B cell (primary cell): ENCODE results near the gene SGTA. TPM values are rescaled to one million over a fixed set of nuclear protein-coding genes. Genes with fewer than 3 reads are reported as not detected.

ENCODE experiments used
- ATAC-seq: fragments of 200-7000 bp; cut with Tn5 transposase; one replicate; pipeline ENCODE4 v1.10.0; 2021; ENCODE audit warnings: low read depth, mild to moderate bottlenecking, moderate number of reproducible peaks, moderate library complexity
- CTCF ChIA-PET: fragments of 350-600 bp; sonication (Branson Sonifier 250); formaldehyde crosslinking; loops from one replicate; lab custom pipeline; 2021; ENCODE audit warnings: antibody characterized with exemption, inconsistent platforms; lab: Charles Lee
- POLR2A ChIA-PET: fragments of 350-600 bp; sonication (Branson Sonifier 250); formaldehyde crosslinking; loops from one replicate; lab custom pipeline; 2021; ENCODE audit warnings: antibody characterized with exemption; lab: Charles Lee
- DNase-seq: peaks from one replicate; pipeline ENCODE4 v3.0.0; 2013
- H2AFZ ChIP-seq: 2 replicates; pipeline ENCODE4 v1.6.1; 2012; ENCODE audit warnings: mild to moderate bottlenecking, low read depth, low read length; ENCODE audit not compliant: insufficient read depth, poor library complexity, severe bottlenecking
- H3K27ac ChIP-seq, 2 donors: 1 replicate in 1 of 2; 2 replicates in 1 of 2; pipeline ENCODE4 v1.5.1; 2012 to 2013; ENCODE audit warnings: low read length in 2 of 2, mild to moderate bottlenecking in 2 of 2, moderate library complexity in 1 of 2
- H3K27me3 ChIP-seq, 4 experiments: fragments of 200-600 bp in 1 of 4; sonication (generic) in 1 of 4; replicated peaks in 1 of 4; 1 replicate in 2 of 4; 2 replicates in 2 of 4; pipeline versions ENCODE4 v1.6.1 to v1.7.0; 2013 to 2016; ENCODE audit warnings: low read length in 3 of 4, mild to moderate bottlenecking in 2 of 4, mixed read lengths in 1 of 4, moderate library complexity in 1 of 4; ENCODE audit not compliant: insufficient read depth in 4 of 4, control insufficient read depth in 3 of 4; ENCODE audit errors: control extremely low read depth in 1 of 4
- H3K36me3 ChIP-seq, 2 experiments: replicated peaks in 1 of 2; 1 replicate in 1 of 2; 2 replicates in 1 of 2; pipeline versions ENCODE4 v1.6.1 to v1.7.1; 2013; ENCODE audit warnings: low read length in 1 of 2; ENCODE audit not compliant: insufficient read depth in 2 of 2, control insufficient read depth in 1 of 2; ENCODE audit errors: control extremely low read depth in 1 of 2, extremely low read depth in 1 of 2
- H3K4me1 ChIP-seq, 2 donors: fragments of 200-600 bp in 1 of 2; sonication (generic) in 1 of 2; 1 replicate in 1 of 2; 2 replicates in 1 of 2; pipeline versions ENCODE4 v1.5.1 to v1.6.1; 2013 to 2017; ENCODE audit warnings: low read length in 2 of 2; ENCODE audit not compliant: control insufficient read depth in 2 of 2, insufficient read depth in 2 of 2
- H3K4me2 ChIP-seq: replicated peaks from 2 replicates; pipeline ENCODE3; 2012; ENCODE audit warnings: mild to moderate bottlenecking, low read depth, low read length; ENCODE audit not compliant: poor library complexity, severe bottlenecking
- H3K4me3 ChIP-seq, 5 experiments: fragments of 200-600 bp in 1 of 5; sonication (generic) in 1 of 5; 1 replicate in 3 of 5; 2 replicates in 2 of 5; pipeline versions ENCODE4 v1.5.1 to v1.7.0; 2011 to 2016; ENCODE audit warnings: low read length in 4 of 5, mild to moderate bottlenecking in 4 of 5, low read depth in 2 of 5, control low read depth in 1 of 5, moderate library complexity in 1 of 5; ENCODE audit not compliant: insufficient read depth in 1 of 5; ENCODE audit errors: control extremely low read depth in 1 of 5, extremely low read depth in 1 of 5
- H3K79me2 ChIP-seq: fragments of 200-600 bp; sonication (generic); one replicate; pipeline ENCODE4 v1.6.0; 2016; ENCODE audit warnings: low read length; ENCODE audit not compliant: control insufficient read depth, insufficient read depth
- H3K9ac ChIP-seq: fragments of 200-600 bp; sonication (generic); 2 replicates; pipeline ENCODE4 v1.6.1; 2017; ENCODE audit warnings: mild to moderate bottlenecking, low read length, moderate library complexity
- H3K9me3 ChIP-seq, 3 donors: one replicate each; pipeline versions ENCODE4 v1.6.1 to v1.7.1; 2013; ENCODE audit warnings: low read length in 2 of 3; ENCODE audit not compliant: control insufficient read depth in 2 of 3, insufficient read depth in 1 of 3; ENCODE audit errors: control extremely low read depth in 1 of 3
- H4K20me1 ChIP-seq: 2 replicates; pipeline ENCODE4 v1.6.0; 2012; ENCODE audit warnings: mild to moderate bottlenecking, low read length; ENCODE audit not compliant: insufficient read depth, control insufficient read depth, poor library complexity, severe bottlenecking
- H3K27ac Mint-ChIP-seq: one replicate; pipeline ENCODE4 v1.8.0; 2021; ENCODE audit warnings: mixed read lengths
- H3K27me3 Mint-ChIP-seq: one replicate; pipeline ENCODE4 v1.8.0; 2021; ENCODE audit warnings: mixed read lengths
- H3K4me1 Mint-ChIP-seq: one replicate; pipeline ENCODE4 v1.8.0; 2021; ENCODE audit warnings: mixed read lengths
- H3K4me3 Mint-ChIP-seq: one replicate; pipeline ENCODE4 v1.8.0; 2021; ENCODE audit warnings: mixed read lengths
- H3K9me3 Mint-ChIP-seq: one replicate; pipeline ENCODE4 v1.8.0; 2022; ENCODE audit warnings: mixed read lengths; ENCODE audit not compliant: insufficient read depth
- CTCF ChIP-seq: fragments of 200-600 bp; IDR thresholded peaks from one replicate; pipeline ENCODE4 v1.8.0; 2022; ENCODE audit warnings: antibody characterized with exemption, mild to moderate bottlenecking
- EZH2 ChIP-seq: IDR thresholded peaks from 2 replicates; pipeline ENCODE4 v1.6.1; 2012; ENCODE audit warnings: borderline replicate concordance, low read depth, mild to moderate bottlenecking, moderate library complexity, low read length; ENCODE audit not compliant: insufficient read depth, poor library complexity, severe bottlenecking
- WGBS: methylation state at CpG from one replicate; pipeline ENCODE4 v1.1.5; 2013; ENCODE audit warnings: missing lambda C conversion rate; ENCODE audit not compliant: insufficient coverage; 5-methylcytosine and 5-hydroxymethylcytosine counted together
- intact Hi-C: fragments of 100-400 bp; cut with micrococcal nuclease; formaldehyde crosslinking; loops from one replicate; pipeline ENCODE4 v1.10.0; 2022
- polyA plus RNA-seq: library from polyadenylated mRNA; depleted of rRNA; stranded (reverse); fragments of >200 nt; gene quantifications from 2 replicates; pipeline ENCODE4 v1.2.3, GENCODE V29; 2012
- total RNA-seq, 2 donors: library from RNA; stranded (reverse); fragments of 120-200 nt in 1 of 2; gene quantifications; 1 replicate in 1 of 2; 2 replicates in 1 of 2; pipeline versions ENCODE4 v1.2.3 to v1.2.4, GENCODE V29; 2013 to 2022

Gene SGTA
- total and polyA plus RNA-seq, 2 donors (not counting 1 experiment from before 2014, with no cell fraction given) = 36.6 to 42.0 TPM

GRCh38 chr19:2719920-2720776 is 62.9 kb downstream of the SGTA start:
- H3K4me3 Mint-ChIP-seq = peak overlapping the region; percentile 84
- intact Hi-C loops = loop anchor here (1.0 kb wide), 1 partner anchor 9 kb away; no protein-coding TSS in a partner anchor

More at GRCh38 chr19:2719920-2720776, 62.9 kb downstream of the SGTA start:
- peak overlapping the region; percentile 70 for H3K27ac Mint-ChIP-seq
- ATAC-seq (peak; percentile 23), DNase-seq (peak; percentile 42)
- Histone ChIP-seq H3K9me3 (peaks cover 0 to 16% (median 7%) of the 10 kb centered on the region in 3 donors), H3K27me3 (peaks cover 0 to 17% (median 8%) of the 10 kb centered on the region in 4 experiments), H3K27ac (no peak overlapping the region), H3K9ac (peak overlapping the region; percentile 55), H4K20me1 (peaks cover 8% of the 10 kb centered on the region), H3K79me2 (peaks cover 6% of the 10 kb centered on the region), H2AFZ (peak overlapping the region; percentile 28), H3K4me3 (peak overlapping the region in 4 of 5 experiments; percentile 45 to 57 (median 48)), H3K36me3 (peaks cover 0 to 4% of the 10 kb centered on the region in 2 experiments), H3K4me1 (peaks cover 30 to 43% of the 10 kb centered on the region in 2 donors), H3K4me2 (peak overlapping the region; percentile 96)
- ChIA-PET CTCF (no interaction called here), POLR2A (interaction anchor here (0.9 kb wide), 1 partner anchor 928 kb away, joined by 3 read pairs; no protein-coding TSS in a partner anchor)
- 14% methylated on average over 30 of the region's 37 CpGs for WGBS
- H3K9me3 Mint-ChIP-seq = peaks cover 3% of the 10 kb centered on the region
- peaks cover 27% of the 10 kb centered on the region for H3K4me1 Mint-ChIP-seq
- no peak for TF ChIP-seq EZH2
- TF ChIP-seq CTCF = peak; percentile 15
- H3K27me3 Mint-ChIP-seq = peaks cover 4% of the 10 kb centered on the region
